CD4-positive, CD25-positive, alpha-beta regulatory T cell (primary cell): ENCODE results near the gene PATZ1. TPM values are rescaled to one million over a fixed set of nuclear protein-coding genes. Genes with fewer than 3 reads are reported as not detected.
A peak's percentile ranks its signal among the peaks of the same experiment; 100 is the strongest.

ENCODE experiments used
- ATAC-seq, 2 donors: fragments of 150-1000 bp; cut with Tn5 transposase; one replicate each; pipeline ENCODE4 v1.10.0; 2021; ENCODE audit warnings: low read depth in 2 of 2, moderate number of reproducible peaks in 2 of 2, moderate library complexity in 1 of 2
- DNase-seq, 3 donors: peaks; one replicate each; pipeline versions ENCODE4 v3.0.0 to v3.0.0-alpha.2; 2012 to 2022; ENCODE audit warnings: mixed read lengths in 1 of 3
- H3K27ac ChIP-seq: one replicate; pipeline ENCODE4 v1.7.0; 2013; ENCODE audit warnings: mild to moderate bottlenecking, low read length; ENCODE audit not compliant: insufficient read depth, poor library complexity, severe bottlenecking
- H3K27me3 ChIP-seq: one replicate; pipeline ENCODE4 v1.7.0; 2013; ENCODE audit warnings: low read length; ENCODE audit not compliant: control insufficient read depth, insufficient read depth
- H3K36me3 ChIP-seq: one replicate; pipeline ENCODE4 v1.7.0; 2013; ENCODE audit warnings: mild to moderate bottlenecking, low read length, moderate library complexity; ENCODE audit not compliant: control insufficient read depth, insufficient read depth
- H3K4me1 ChIP-seq: 2 replicates; pipeline ENCODE4 v1.7.0; 2013; ENCODE audit warnings: mild to moderate bottlenecking, low read length; ENCODE audit not compliant: insufficient read depth, control insufficient read depth, poor library complexity, severe bottlenecking
- H3K4me3 ChIP-seq: one replicate; pipeline ENCODE4 v1.7.0; 2013; ENCODE audit warnings: low read depth, mild to moderate bottlenecking, low read length, moderate library complexity
- H3K9me3 ChIP-seq, 2 experiments: 1 replicate in 1 of 2; 2 replicates in 1 of 2; pipeline ENCODE4 v1.7.0; 2013; ENCODE audit warnings: low read length in 2 of 2, mild to moderate bottlenecking in 1 of 2, moderate library complexity in 1 of 2; ENCODE audit not compliant: control insufficient read depth in 2 of 2
- H3K27ac Mint-ChIP-seq, 3 donors: one replicate each; pipeline ENCODE4 v1.8.0; 2020 to 2022; ENCODE audit warnings: mild to moderate bottlenecking in 3 of 3, mixed read lengths in 3 of 3, moderate library complexity in 2 of 3
- H3K27me3 Mint-ChIP-seq: one replicate; pipeline ENCODE4 v1.8.0; 2022; ENCODE audit warnings: mild to moderate bottlenecking, mixed read lengths
- H3K36me3 Mint-ChIP-seq: one replicate; pipeline ENCODE4 v1.8.0; 2020; ENCODE audit warnings: mixed read lengths
- H3K4me1 Mint-ChIP-seq, 4 donors: one replicate each; pipeline ENCODE4 v1.8.0; 2020 to 2022; ENCODE audit warnings: mixed read lengths in 4 of 4, mild to moderate bottlenecking in 1 of 4
- H3K4me3 Mint-ChIP-seq, 4 donors: one replicate each; pipeline ENCODE4 v1.8.0; 2020 to 2022; ENCODE audit warnings: mild to moderate bottlenecking in 4 of 4, mixed read lengths in 4 of 4, moderate library complexity in 3 of 4
- H3K9me3 Mint-ChIP-seq, 7 donors: one replicate each; pipeline ENCODE4 v1.8.0; 2020 to 2022; ENCODE audit warnings: mixed read lengths in 7 of 7, mild to moderate bottlenecking in 3 of 7, moderate library complexity in 2 of 7
- polyA plus RNA-seq, 4 donors: library from polyadenylated mRNA; unstranded; fragments of 300-500 nt; fragmentation: Illumina TruSeq; gene quantifications; one replicate each; pipeline ENCODE4 v1.2.3, GENCODE V29; 2021
- total RNA-seq: library from RNA; stranded (reverse); gene quantifications from one replicate; pipeline ENCODE4 v1.2.3, GENCODE V29; 2022

Gene PATZ1
- total and polyA plus RNA-seq, 5 donors from 2014 or later = 8.2 to 38.9 (median 12.2) TPM

DNA sequence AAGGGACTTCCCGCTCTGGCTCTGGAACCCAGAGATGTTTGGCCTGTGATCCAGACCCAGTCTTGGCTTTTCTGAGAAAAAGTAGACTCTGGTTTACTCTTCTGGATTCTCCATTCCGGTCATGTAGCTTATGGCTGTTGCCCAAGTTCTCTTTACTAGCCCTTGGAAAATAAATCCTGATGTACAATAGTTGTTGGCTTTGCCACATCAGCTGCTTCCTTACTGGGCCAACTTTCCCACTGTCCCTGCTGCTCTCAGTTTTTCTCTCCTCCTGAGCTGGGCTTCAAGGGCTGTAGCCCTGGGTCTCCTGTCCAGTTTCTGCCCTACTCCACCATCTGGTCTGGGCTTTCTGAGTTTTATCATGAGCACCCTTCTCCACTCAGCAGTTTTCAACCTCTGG lies 12.5 kb downstream of the PATZ1 start:
- no peak overlapping the region for H3K4me3 Mint-ChIP-seq
- no peak for ATAC-seq
- no peaks in the 10 kb centered on the region for H3K27me3 Mint-ChIP-seq
- peaks cover 59% of the 10 kb centered on the region for H3K36me3 Mint-ChIP-seq
- DNase-seq = no peak
- Histone ChIP-seq H3K9me3 (no peaks in the 10 kb centered on the region), H3K27ac (no peak overlapping the region), H3K4me3 (no peak overlapping the region), H3K27me3 (no peaks in the 10 kb centered on the region), H3K36me3 (peaks cover 91% of the 10 kb centered on the region), H3K4me1 (peaks cover 2% of the 10 kb centered on the region)
- H3K27ac Mint-ChIP-seq = peak overlapping the region in 2 of 3 donors; percentile 58 to 88
- no peaks in the 10 kb centered on the region for H3K9me3 Mint-ChIP-seq
- H3K4me1 Mint-ChIP-seq = peaks cover 3 to 64% (median 36%) of the 10 kb centered on the region in 4 donors

DNA sequence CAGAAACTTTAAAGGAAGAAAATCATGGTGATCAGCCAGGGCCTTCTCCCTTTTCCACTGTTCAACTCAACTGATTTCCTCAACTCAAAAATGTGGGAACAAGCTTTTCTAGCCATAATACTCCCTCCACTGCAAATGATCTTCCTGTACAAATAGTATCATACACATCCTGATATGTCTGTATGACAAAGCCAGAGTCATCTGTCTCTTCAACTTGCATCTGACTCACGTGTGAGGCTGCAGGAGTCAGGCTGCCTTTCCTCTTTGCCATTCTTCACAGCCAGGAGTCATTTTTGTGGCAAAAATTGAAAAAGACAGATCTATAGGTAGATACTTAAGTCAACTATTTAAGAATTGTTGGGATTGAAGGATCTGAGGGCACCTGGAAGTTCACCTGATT lies 13.3 kb downstream of the PATZ1 start:
- no peak for DNase-seq
- H3K4me1 Mint-ChIP-seq = peaks cover 3 to 57% (median 31%) of the 10 kb centered on the region in 4 donors
- no peak for ATAC-seq
- Histone ChIP-seq H3K4me3 (no peak overlapping the region), H3K4me1 (peaks cover under 1% of the 10 kb centered on the region), H3K36me3 (peaks cover 92% of the 10 kb centered on the region), H3K27me3 (no peaks in the 10 kb centered on the region), H3K9me3 (no peaks in the 10 kb centered on the region), H3K27ac (no peak overlapping the region)
- no peaks in the 10 kb centered on the region for H3K9me3 Mint-ChIP-seq
- peak overlapping the region in 1 of 3 donors; percentile 21 for H3K27ac Mint-ChIP-seq
- no peaks in the 10 kb centered on the region for H3K27me3 Mint-ChIP-seq
- H3K4me3 Mint-ChIP-seq = no peak overlapping the region
- H3K36me3 Mint-ChIP-seq = peaks cover 57% of the 10 kb centered on the region

DNA sequence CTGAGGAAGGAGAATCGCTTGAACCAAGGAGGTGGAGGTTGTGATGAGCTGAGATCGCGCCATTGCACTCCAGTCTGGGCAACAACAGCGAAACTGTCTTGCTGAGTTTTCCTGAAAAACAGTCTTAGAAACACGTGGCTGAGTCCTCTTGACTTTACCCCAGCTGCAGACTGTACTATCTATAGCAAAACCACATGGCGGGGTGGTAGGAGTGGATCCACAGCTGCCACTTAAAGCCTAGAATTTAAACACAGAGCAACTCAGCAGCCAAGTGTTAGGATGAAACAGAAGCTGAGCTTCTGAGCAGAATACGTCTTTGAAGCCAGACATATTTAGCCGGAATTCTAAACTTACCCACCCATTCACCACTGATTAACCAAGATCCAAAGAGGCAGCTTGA lies 14.1 kb downstream of the PATZ1 start:
- no peak overlapping the region for H3K27ac Mint-ChIP-seq
- H3K36me3 ChIP-seq = peaks cover 92% of the 10 kb centered on the region
- no peak overlapping the region for H3K4me3 ChIP-seq
- ATAC-seq (no peak), DNase-seq (no peak)
- H3K27ac ChIP-seq = no peak overlapping the region
- H3K9me3 ChIP-seq = no peaks in the 10 kb centered on the region
- no peak overlapping the region for H3K4me3 Mint-ChIP-seq
- H3K9me3 Mint-ChIP-seq = no peaks in the 10 kb centered on the region
- peaks cover under 1 to 49% (median 22%) of the 10 kb centered on the region in 4 donors for H3K4me1 Mint-ChIP-seq
- H3K4me1 ChIP-seq = no peaks in the 10 kb centered on the region
- H3K36me3 Mint-ChIP-seq = peaks cover 54% of the 10 kb centered on the region
- no peaks in the 10 kb centered on the region for H3K27me3 ChIP-seq
- H3K27me3 Mint-ChIP-seq = no peaks in the 10 kb centered on the region

DNA sequence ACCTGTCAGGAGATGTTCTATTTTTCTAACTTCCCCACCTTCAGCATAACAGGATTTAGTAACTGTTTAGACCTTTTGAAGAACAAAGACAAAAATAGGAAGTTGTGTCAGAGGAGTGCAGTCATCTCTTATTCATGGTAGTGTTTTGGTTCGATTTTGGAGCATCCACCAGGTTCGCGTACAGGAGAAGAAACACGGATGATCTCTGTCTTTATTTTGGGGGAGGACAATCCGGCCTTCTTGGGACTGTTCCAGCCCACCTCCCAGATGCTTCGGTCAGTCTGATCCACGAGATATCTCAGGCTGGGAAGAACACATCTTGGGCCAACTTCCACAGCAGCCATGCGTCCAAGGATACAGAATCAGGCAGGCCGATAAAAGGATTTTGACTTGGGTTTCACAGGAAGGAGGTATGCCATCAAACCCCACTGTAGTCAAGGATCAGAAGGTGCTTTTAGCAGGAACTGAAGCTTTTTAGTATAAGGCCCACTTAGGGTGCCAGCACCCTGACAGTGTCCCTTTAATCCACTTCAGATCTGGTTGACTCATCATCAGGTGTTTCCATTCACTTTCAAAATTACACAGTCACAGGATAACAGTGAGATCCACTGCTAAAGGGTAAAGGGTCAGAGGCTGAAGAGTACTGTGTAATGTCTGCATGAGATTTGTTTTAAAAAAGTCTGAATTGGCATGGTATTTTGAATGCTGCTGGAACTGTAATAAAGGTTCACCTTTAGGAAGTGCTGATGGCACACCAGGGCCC lies 16.5 kb downstream of the PATZ1 start:
- peak; percentile 45 to 49 for ATAC-seq
- Mint-ChIP-seq H3K4me1 (peaks cover 11 to 44% (median 25%) of the 10 kb centered on the region in 4 donors), H3K9me3 (no peaks in the 10 kb centered on the region), H3K4me3 (no peak overlapping the region), H3K36me3 (peaks cover 55% of the 10 kb centered on the region), H3K27ac (peak overlapping the region; percentile 65 to 83 (median 75)), H3K27me3 (no peaks in the 10 kb centered on the region)
- Histone ChIP-seq H3K27me3 (no peaks in the 10 kb centered on the region), H3K4me3 (no peak overlapping the region), H3K4me1 (no peaks in the 10 kb centered on the region), H3K36me3 (peaks cover 95% of the 10 kb centered on the region), H3K9me3 (no peaks in the 10 kb centered on the region), H3K27ac (no peak overlapping the region)
- DNase-seq = peak in 1 of 3 donors; percentile 59

DNA sequence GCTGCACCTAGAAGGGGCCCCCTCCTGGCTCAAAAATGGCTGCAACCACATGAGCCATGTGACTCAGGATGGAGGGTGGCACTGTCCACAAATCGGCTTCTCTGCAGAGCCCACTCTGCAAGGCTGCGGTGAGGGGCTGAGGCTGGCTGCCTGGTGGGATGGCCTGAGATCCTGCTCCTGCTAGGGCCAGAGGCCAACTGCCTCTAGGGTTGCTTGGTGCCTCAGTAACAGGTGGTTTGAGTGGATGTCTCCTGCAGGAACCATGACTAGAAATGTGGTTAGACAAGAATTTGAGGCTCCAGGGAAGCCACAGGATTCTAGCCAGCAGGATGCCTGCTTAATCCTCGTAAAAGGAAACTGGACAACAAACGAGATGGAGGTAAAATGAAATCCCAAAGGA lies 17.1 kb downstream of the PATZ1 start:
- H3K9me3 Mint-ChIP-seq = no peaks in the 10 kb centered on the region
- H3K4me1 Mint-ChIP-seq = peaks cover 11 to 41% (median 23%) of the 10 kb centered on the region in 4 donors
- ATAC-seq (no peak), DNase-seq (no peak)
- peak overlapping the region in 1 of 3 donors; percentile 75 for H3K27ac Mint-ChIP-seq
- peaks cover 50% of the 10 kb centered on the region for H3K36me3 Mint-ChIP-seq
- no peaks in the 10 kb centered on the region for H3K9me3 ChIP-seq
- H3K4me1 ChIP-seq = no peaks in the 10 kb centered on the region
- H3K36me3 ChIP-seq = peaks cover 93% of the 10 kb centered on the region
- peak overlapping the region in 1 of 4 donors; percentile 24 for H3K4me3 Mint-ChIP-seq
- H3K4me3 ChIP-seq = no peak overlapping the region
- H3K27ac ChIP-seq = no peak overlapping the region
- no peaks in the 10 kb centered on the region for H3K27me3 Mint-ChIP-seq
- no peaks in the 10 kb centered on the region for H3K27me3 ChIP-seq

DNA sequence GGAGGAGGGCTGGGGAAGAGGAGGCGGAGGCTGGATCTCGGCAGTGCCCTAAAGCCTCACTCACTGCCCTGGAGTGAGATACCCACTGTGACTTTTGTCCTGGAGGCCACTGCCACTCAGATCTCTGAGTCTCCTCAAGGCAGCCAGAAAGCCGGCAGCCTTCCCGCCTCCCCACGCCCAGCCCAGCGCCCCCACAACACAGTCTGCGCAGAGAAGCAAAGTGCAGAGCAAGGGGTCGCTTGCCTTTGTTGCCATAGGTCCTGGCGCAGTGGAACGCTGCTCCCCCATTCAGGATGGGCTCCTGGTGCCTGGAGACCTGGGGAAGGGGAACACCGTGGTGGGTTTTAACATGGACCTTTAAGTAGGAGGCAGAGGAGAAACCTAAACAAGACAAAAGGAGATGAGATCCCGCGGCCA lies 17.6 kb downstream of the PATZ1 start:
- peak overlapping the region in 1 of 3 donors; percentile 75 for H3K27ac Mint-ChIP-seq
- Histone ChIP-seq H3K36me3 (peaks cover 89% of the 10 kb centered on the region), H3K4me1 (no peaks in the 10 kb centered on the region), H3K27me3 (no peaks in the 10 kb centered on the region), H3K9me3 (no peaks in the 10 kb centered on the region), H3K4me3 (no peak overlapping the region), H3K27ac (no peak overlapping the region)
- DNase-seq (no peak), ATAC-seq (no peak)
- no peaks in the 10 kb centered on the region for H3K27me3 Mint-ChIP-seq
- H3K36me3 Mint-ChIP-seq = peaks cover 46% of the 10 kb centered on the region
- H3K4me1 Mint-ChIP-seq = peaks cover 11 to 39% (median 22%) of the 10 kb centered on the region in 4 donors
- no peak overlapping the region for H3K4me3 Mint-ChIP-seq
- no peaks in the 10 kb centered on the region for H3K9me3 Mint-ChIP-seq

DNA sequence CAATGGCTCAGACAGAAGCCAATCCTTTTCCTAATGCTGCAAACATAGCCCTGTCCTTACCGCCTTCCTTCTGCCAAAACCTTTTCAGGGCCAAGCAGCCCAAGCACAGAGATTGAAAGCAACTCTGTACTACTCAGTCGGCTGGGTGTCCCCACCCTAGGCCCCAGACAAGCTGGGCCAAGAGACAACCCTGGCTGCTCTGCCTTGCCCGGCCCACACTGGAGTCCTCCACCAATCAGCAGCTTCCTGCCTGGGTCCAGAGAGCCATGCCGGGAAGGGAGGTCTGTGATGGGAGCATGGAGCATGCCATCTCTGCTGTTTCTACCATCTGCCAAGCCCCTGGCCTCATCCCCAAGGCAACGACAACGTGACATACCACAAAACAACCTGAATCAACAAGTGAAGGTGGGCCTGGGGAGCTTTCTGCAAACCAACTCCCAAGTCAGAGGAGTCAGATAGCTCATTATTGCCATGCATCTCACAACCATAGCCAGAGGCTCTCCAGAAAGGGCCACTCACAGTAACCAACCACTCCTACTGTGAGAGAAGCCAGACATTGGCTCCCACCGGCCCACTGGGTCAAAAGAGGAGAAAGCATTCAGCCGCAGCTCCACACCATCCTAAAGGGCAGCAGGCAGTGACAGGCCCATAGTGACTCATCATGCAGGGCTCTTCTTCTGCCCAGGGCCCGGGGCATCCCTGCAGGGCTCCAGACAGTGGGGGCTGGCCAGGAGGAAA lies 18.2 kb downstream of the PATZ1 start:
- ATAC-seq = no peak
- peaks cover 41% of the 10 kb centered on the region for H3K36me3 Mint-ChIP-seq
- no peaks in the 10 kb centered on the region for H3K9me3 Mint-ChIP-seq
- Histone ChIP-seq H3K9me3 (no peaks in the 10 kb centered on the region), H3K4me3 (no peak overlapping the region), H3K27me3 (no peaks in the 10 kb centered on the region), H3K36me3 (peaks cover 86% of the 10 kb centered on the region), H3K4me1 (no peaks in the 10 kb centered on the region), H3K27ac (no peak overlapping the region)
- H3K4me3 Mint-ChIP-seq = no peak overlapping the region
- H3K27me3 Mint-ChIP-seq = no peaks in the 10 kb centered on the region
- DNase-seq = no peak
- H3K4me1 Mint-ChIP-seq = peaks cover 11 to 40% (median 23%) of the 10 kb centered on the region in 4 donors
- H3K27ac Mint-ChIP-seq = peak overlapping the region in 1 of 3 donors; percentile 32
